GM18951 (cell line): ENCODE measurements around the gene MYCBP2.
A peak's percentile ranks its signal among the peaks of the same experiment; 100 is the strongest.
"Not testable (repeated sequence)": the region's sequence is repeated elsewhere in the genome, so short reads cannot be mapped to it uniquely, and the experiment has no call there.

ENCODE experiments used
- POLR2A ChIP-seq: IDR thresholded peaks from 4 replicates; pipeline ENCODE4 v1.6.1; 2011; ENCODE audit warnings: mild to moderate bottlenecking; ENCODE audit not compliant: insufficient read length, insufficient read depth; ENCODE audit errors: extremely low read depth
- in situ Hi-C: fragments of 300-500 bp; cut with MboI; formaldehyde crosslinking; loops from one replicate; pipeline ENCODE4 v1.12.0; 2022; ENCODE audit warnings: low sequenced_read_pairs, mixed read lengths, inconsistent platforms; ENCODE audit not compliant: unreplicated experiment

MYCBP2 gene

DNA sequence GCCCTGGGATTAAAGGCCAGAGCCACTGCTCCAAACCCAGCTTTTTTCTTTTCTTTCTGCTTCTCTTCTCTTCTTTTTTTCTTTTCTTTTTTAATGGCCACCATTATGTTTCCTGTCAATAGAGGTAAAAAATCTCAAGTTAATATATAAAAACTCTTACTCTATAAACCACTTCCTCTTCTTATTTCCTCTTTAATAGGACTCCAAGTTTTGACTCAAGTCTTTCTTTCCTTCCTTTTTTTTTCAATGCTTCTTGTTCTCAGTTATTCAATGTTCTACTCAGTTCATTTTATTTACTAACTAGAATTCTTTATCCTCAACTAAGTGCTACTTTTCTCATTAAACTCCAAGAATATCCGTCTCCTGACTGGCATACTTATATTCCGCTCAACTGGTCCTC is 27.1 kb upstream of the MYCBP2 start:
- in situ Hi-C loops, result no loop called here
- no peak for TF ChIP-seq POLR2A

DNA sequence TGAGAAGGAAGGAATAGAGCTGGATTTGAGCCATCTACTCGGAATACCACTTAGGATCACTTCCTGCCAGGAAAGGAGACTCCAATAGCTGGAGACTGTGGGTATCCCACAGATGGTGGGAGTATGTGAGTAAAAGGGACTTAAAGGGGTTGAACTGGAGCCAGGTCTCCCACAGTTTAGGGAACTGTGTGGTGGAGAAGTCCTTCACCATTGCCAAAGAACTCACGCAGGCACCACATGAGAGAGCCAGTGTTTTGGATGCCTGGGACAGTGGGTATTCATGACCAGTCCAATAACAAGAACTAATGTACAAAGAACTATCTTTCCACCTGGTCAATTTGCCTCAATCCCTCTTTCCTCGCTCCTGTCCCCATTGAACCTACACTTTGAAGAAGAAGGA is 24.4 kb upstream of the MYCBP2 start:
- in situ Hi-C loops, result no loop called here
- no peak for TF ChIP-seq POLR2A

DNA sequence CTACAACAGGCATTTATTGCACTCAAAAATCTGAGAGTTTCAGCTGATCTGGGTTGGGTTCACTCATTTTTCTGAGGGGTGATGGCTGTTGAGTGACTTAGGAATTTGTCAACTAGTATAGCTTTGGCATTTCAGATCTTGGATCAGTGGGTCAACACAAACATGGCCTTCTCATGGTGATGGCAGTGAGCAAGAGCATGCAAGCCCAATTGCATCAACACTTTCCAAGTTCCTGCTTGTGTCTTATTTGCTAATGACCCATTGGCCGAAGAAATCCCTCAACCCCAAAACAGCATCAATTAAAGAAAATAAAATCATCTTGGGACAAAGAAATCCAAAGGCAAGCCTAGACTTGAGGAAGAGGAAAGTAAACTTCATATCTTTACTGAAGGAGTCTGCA is 23.9 kb upstream of the MYCBP2 start:
- in situ Hi-C loops, result no loop called here
- TF ChIP-seq POLR2A, result no peak

DNA sequence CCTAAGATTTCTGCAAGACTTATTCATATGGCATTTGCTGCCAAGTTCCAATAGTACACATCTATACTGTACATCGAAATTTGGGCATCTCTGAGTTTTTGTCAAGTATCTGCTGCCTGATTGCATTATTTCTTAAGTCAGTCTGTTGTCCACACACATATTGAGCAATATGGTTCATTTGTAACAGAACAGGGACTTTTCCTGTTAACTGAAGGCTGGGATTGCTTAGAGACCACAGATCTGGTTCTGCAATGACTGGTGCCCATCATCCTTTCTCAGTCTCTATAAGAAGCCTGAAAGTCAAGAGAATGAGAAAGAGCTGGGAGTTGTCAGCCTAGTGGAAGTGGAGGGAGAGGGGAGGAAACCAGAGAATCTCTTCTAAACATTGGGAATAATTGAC is 22.5 kb upstream of the MYCBP2 start:
- no peak for TF ChIP-seq POLR2A
- in situ Hi-C loops, result no loop called here

DNA sequence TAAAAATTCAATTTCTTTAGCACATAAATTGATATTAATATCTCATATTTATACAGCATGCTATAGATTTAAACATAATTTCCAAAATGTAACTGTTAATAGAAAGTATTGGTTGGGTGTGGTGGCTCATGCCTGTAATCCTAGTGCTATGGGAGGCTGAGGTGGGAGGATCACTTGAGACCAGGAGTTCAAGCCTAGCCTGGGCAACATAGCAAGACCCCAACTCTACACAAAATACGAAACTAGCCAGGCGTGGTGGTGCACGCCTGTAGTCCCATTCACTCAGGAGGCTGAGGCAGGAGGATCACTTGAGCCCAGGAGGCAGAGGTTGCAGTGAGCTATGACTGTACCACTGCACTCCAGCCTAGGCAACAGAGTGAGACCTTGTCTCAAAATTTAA is 20.5 kb upstream of the MYCBP2 start:
- in situ Hi-C loops, result not testable (repeated sequence)

DNA sequence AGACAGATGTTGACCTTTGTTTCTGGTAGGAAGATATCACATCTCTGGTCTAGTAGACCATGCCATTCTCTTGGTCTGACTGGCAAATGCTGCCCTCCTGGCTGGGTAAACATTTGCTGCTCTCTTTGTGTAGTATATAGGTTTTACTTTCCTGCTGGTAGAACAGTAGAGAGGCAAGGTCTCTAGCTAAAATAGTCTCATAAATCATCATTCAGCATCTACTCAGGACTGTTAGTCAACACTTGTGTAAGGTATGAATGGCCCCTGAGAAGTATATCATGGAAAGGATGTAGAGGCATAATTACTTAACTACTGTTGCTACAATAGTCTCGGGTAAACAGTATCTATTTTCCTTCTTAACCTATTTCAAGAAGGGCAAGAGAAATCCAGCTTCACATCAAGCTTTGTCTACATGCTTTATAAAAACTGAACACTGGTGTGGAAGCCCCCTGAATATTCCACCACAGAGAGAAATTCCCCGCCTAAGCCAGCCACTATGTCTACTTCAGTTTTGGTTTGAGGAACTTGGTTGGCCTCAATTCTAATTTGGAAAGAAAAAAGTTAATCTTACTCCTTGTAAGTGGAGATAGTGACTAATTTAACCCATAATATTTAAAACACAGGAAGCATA is 18.4 kb upstream of the MYCBP2 start:
- in situ Hi-C loops, result no loop called here
- no peak for TF ChIP-seq POLR2A

DNA sequence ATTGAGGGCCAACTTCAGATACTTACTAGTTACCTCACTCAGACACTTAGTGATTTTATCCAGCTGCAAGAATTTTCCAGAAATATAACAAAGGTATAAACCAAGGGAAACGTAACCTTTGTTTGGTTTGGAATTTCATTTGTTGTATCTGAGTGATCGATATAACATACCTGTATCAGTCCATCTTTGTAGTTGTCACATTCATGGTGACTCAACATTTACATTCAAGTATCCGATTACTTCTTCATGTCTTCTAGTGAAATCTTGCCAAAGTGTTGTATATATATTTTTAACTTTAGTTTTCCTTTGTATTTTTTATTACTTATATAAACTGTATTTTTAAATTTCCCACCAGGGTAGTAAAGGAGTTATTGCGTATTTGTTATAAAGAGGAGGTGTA is 16.9 kb upstream of the MYCBP2 start:
- in situ Hi-C loops, result no loop called here
- no peak for TF ChIP-seq POLR2A

DNA sequence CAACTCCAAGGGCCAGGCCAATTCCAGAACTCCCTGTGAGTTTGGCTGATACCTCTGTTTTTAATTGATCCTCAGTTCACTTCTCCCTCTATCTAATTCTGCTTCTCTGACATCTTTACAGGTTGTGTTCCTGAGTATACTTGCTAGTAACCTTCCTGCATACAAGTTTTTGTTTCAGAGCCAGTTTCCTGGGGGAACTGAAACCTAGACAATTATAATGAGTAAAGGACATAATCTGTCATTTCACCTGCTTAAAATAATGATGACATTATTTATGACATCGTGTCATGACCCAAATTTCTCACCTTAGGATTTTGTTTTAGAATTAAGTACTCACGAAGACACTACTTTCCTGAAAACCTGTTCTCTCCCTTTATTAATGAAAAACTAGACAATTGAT is 12.5 kb upstream of the MYCBP2 start:
- no peak for TF ChIP-seq POLR2A
- in situ Hi-C loops, result no loop called here

DNA sequence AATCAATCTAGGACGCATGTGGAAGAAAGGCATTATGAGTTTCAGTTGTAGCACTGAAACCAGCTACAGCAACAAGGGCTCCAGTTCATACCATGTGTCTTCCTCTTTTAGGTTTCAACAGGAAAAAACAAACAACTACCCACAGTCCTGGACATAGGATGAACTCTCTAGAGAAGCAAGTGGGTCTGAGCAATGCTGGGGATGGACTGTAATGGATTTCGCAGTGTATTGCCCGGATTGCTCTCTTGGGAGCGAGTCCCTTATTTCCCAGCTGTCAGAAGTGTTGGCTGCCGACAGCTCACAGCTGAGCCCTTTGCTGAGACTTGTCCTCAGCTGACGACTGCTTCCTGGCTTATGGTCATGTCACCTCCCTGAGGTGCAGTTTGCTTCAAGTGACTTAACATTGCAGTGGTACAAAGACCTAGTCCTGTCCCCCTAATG is 12.1 kb upstream of the MYCBP2 start:
- peak; percentile 35 for TF ChIP-seq POLR2A
- in situ Hi-C loops, result no loop called here

DNA sequence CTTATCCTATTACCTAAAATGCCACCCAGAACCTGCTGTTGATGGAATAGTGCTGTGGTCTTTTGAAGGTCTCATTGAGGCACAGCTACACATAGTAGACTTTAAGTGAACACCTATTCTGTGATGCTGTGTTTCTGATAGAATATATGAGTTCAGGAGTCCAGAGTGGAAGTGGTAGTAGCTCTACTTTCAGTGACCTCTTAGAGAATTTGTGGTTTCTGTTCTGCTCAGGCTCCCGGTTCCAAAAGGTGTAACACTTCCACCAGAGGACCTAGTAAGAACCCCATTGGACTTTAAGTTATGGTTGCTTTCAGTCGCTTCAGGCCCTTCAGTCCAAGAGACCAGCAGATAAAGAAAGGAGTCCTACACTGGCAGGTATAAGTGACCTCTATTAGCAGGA is 11.4 kb upstream of the MYCBP2 start:
- in situ Hi-C loops, result no loop called here

DNA sequence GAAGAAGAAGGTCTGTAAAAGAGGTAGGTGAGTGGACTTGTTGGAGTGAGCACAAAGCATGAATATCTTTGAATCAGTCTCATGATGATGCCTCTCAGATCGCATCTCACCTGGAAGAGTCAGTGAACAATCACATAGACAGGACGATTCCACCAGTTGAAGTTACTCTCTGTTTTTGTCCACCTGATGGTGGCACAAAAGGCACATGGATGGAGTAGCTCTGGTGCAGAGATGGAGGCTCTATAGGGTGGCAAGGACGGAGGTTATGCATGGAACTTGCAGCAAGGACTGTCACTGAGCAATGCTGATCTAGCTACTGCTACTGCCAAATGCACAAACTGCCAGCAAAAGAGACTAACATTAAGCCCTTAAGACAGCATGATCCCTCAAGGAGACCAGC is 10.3 kb upstream of the MYCBP2 start:
- no peak for TF ChIP-seq POLR2A
- in situ Hi-C loops, result no loop called here

More for the DNA sequence above, 11.4 kb upstream of the MYCBP2 start:
- TF ChIP-seq POLR2A, result no peak

DNA sequence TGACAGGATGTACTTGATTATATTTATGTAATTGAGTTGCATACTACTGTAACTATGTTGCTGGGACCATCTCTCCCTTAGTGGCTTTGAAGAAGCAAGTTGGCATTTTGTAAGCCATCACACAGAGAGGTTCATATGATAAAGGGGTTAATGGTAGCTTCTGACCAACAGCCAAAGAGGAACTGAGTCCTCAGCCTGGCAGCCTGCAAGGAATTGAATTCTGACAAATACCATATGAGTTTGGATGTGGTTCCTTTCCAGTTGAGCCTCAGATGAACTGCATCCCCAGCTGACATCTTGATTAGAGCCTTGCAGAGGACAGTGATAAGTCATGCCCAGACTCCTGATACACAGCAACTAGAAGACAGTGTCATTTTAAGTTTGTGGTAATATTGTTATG is 8.6 kb upstream of the MYCBP2 start:
- in situ Hi-C loops, result no loop called here
- TF ChIP-seq POLR2A, result no peak

DNA sequence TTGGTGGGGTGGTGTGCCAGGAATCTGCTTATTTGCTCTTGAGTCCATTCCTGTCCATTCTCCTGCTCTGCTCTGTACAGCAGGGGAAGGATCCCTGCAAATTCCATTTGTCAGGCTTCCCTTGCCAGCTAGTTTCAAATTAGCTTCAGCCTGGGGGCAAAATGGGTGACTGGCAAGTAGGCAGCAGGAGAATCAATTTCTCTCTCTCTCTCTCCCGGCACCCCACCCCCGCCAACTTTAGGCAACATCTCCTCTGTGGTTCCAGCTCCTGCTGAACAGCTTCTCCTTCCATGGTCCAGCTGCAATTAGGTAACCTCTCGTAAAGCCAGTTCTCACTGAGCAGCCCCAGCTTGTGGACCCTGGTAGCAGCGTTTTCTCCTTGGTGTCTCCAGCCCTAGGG is 6.7 kb upstream of the MYCBP2 start:
- in situ Hi-C loops, result no loop called here
- TF ChIP-seq POLR2A, result no peak

DNA sequence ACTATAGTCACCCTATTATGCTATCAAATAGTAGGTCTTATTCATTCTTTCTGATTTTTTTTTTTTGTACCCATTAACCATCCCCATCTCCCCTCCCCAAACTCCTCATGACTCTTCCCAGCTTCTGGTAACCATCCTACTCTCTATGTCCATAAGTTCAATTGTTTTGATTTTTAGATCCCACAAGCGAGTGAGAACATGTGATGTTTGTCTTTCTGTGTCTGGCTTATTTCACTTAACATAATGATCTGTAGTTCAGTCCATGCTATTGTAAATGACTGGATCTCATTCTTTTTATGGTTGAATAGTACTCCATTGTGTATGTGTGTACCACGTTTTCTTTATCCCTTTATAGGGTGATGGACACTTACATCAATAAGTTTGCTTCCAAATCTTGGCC is 4.5 kb upstream of the MYCBP2 start:
- no peak for TF ChIP-seq POLR2A
- in situ Hi-C loops, result no loop called here
